Astrocyte (in vitro differentiated cells and primary cell): ENCODE results near the gene SULT2B1. TPM values are rescaled to one million over a fixed set of nuclear protein-coding genes. Genes with fewer than 3 reads are reported as not detected.

Source experiments
- DNase-seq: peaks from one replicate; pipeline ENCODE4 v3.0.0-alpha.2; 2010; ENCODE audit warnings: low read depth
- FAIRE-seq: peaks from 2 replicates; lab custom pipeline; 2011; peaks lifted over from hg19 to GRCh38; lab: Jason Lieb, UNC
- H2AFZ ChIP-seq: 2 replicates; pipeline ENCODE4 v1.6.0; 2012; ENCODE audit warnings: low read depth, low read length, inconsistent platforms
- H3K27ac ChIP-seq: 2 replicates; pipeline ENCODE4 v1.5.1; 2011; ENCODE audit warnings: low read depth, low read length, inconsistent platforms
- H3K27me3 ChIP-seq: 2 replicates; pipeline ENCODE4 v1.6.0; 2011; ENCODE audit warnings: low read length, inconsistent platforms; ENCODE audit not compliant: insufficient read depth
- H3K36me3 ChIP-seq: 2 replicates; pipeline ENCODE4 v1.5.1; 2011; ENCODE audit warnings: low read length, inconsistent platforms; ENCODE audit not compliant: insufficient read depth
- H3K4me1 ChIP-seq: 2 replicates; pipeline ENCODE4 v1.5.1; 2011; ENCODE audit warnings: low read length, inconsistent platforms; ENCODE audit not compliant: insufficient read depth
- H3K4me2 ChIP-seq: 2 replicates; pipeline ENCODE4 v1.6.0; 2012; ENCODE audit warnings: low read length, inconsistent platforms
- H3K4me3 ChIP-seq: 2 replicates; pipeline ENCODE4 v1.5.1; 2011; ENCODE audit warnings: low read depth, mild to moderate bottlenecking, low read length, inconsistent platforms; ENCODE audit not compliant: insufficient read depth
- H3K79me2 ChIP-seq: 2 replicates; pipeline ENCODE4 v1.6.0; 2012; ENCODE audit warnings: mild to moderate bottlenecking, low read length, inconsistent platforms; ENCODE audit not compliant: insufficient read depth
- H3K9ac ChIP-seq: 2 replicates; pipeline ENCODE4 v1.6.0; 2012; ENCODE audit warnings: mild to moderate bottlenecking, low read length, inconsistent platforms
- H3K9me3 ChIP-seq: 2 replicates; pipeline ENCODE4 v1.5.1; 2012; ENCODE audit warnings: low read depth, mild to moderate bottlenecking, low read length, inconsistent platforms; ENCODE audit not compliant: insufficient read depth
- H4K20me1 ChIP-seq: 2 replicates; pipeline ENCODE4 v1.6.0; 2012; ENCODE audit warnings: low read length, inconsistent platforms; ENCODE audit not compliant: insufficient read depth
- H3K27ac Mint-ChIP-seq: one replicate; pipeline ENCODE4 v1.8.0; 2021; ENCODE audit warnings: mild to moderate bottlenecking, mixed read lengths; ENCODE audit not compliant: unreplicated experiment
- H3K27me3 Mint-ChIP-seq: one replicate; pipeline ENCODE4 v1.8.0; 2021; ENCODE audit warnings: low read depth, mixed read lengths; ENCODE audit not compliant: unreplicated experiment
- H3K36me3 Mint-ChIP-seq: one replicate; pipeline ENCODE4 v1.8.0; 2021; ENCODE audit warnings: low read depth, mixed read lengths; ENCODE audit not compliant: unreplicated experiment
- H3K4me1 Mint-ChIP-seq: one replicate; pipeline ENCODE4 v1.8.0; 2021; ENCODE audit warnings: low read depth, mixed read lengths; ENCODE audit not compliant: unreplicated experiment
- H3K4me3 Mint-ChIP-seq: one replicate; pipeline ENCODE4 v1.8.0; 2021; ENCODE audit warnings: mild to moderate bottlenecking, moderate library complexity, mixed read lengths; ENCODE audit not compliant: unreplicated experiment
- H3K9me3 Mint-ChIP-seq: one replicate; pipeline ENCODE4 v1.8.0; 2021; ENCODE audit warnings: mild to moderate bottlenecking, mixed read lengths; ENCODE audit not compliant: unreplicated experiment
- EZH2 ChIP-seq: IDR thresholded peaks from 2 replicates; pipeline ENCODE4 v1.6.1; 2012; ENCODE audit warnings: mild to moderate bottlenecking, low read length, inconsistent platforms; ENCODE audit not compliant: insufficient read depth
- total RNA-seq: library from RNA; stranded (reverse); gene quantifications from 2 replicates; pipeline ENCODE4 v1.2.1, GENCODE V29; 2021
- TF ChIP-seq, protein P1 (sequence below): IDR thresholded peaks from 2 replicates; pipeline ENCODE4 v1.5.1; 2011; ENCODE audit warnings: low read depth, mild to moderate bottlenecking, inconsistent platforms, low read length, moderate library complexity; ENCODE audit not compliant: insufficient read depth

SULT2B1 gene
- total RNA-seq, 1 donor from 2014 or later: not detected

DNA sequence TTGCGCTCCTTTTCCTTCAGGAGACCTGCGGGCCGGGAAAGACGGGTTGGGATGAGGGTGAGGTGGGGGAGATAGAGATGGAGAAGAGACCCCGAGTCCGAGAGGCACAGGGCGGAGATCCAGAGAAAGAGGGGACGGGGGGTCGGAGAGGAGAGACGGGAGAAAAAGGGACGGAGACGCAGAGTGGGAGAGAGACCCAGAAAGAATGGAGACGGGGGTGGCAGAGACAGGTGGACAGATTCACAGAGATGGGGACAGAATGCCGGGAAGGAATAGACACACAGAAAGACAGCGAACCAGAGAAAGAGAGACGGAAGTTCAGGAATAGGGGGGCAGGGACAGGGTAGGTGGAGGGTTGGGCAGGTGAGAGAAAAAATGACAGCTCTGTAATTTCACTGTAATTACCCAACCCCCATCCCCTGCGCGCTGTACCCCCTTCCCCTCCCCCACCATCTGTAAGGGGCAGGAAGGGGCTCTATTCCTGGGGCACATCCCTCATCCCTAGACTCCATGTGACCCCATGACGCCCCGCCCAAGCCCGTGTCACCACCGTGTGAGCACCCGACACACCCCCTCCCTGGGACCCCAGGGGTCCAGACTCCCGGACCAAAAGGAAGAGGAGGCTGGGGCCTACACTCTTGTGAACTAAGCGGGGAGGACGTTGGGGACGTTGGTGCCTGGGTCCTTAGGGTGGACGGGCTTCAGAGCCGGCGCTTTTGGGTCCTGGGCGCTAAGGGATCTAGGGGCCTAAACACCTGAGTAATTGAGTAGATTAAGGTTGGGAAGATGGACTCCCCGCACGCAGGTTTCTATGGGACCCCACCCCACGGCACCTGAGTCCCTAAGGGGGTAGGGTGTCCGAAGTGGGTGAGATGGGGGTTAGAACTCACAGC lies 84.2 kb downstream of the SULT2B1 start:
- peaks cover 34% of the 10 kb centered on the region for H3K4me1 ChIP-seq
- FAIRE-seq (no peak), DNase-seq (no peak)
- no peaks in the 10 kb centered on the region for H4K20me1 ChIP-seq
- Mint-ChIP-seq H3K9me3 (no peaks in the 10 kb centered on the region), H3K4me1 (peaks cover 3% of the 10 kb centered on the region), H3K36me3 (no peaks in the 10 kb centered on the region), H3K4me3 (peak overlapping the region; percentile 79), H3K27me3 (peaks cover 5% of the 10 kb centered on the region), H3K27ac (peak overlapping the region; percentile 27)
- H3K27me3 ChIP-seq: peaks cover 3% of the 10 kb centered on the region
- H3K9ac ChIP-seq: peak overlapping the region; percentile 38
- no peak overlapping the region for H3K27ac ChIP-seq
- H3K4me2 ChIP-seq: peak overlapping the region; percentile 88
- no peaks in the 10 kb centered on the region for H3K9me3 ChIP-seq
- H2AFZ ChIP-seq: peak overlapping the region; percentile 25
- peak overlapping the region; percentile 35 for H3K4me3 ChIP-seq
- H3K79me2 ChIP-seq: no peaks in the 10 kb centered on the region
- no peaks in the 10 kb centered on the region for H3K36me3 ChIP-seq
- TF ChIP-seq, protein P1, sequence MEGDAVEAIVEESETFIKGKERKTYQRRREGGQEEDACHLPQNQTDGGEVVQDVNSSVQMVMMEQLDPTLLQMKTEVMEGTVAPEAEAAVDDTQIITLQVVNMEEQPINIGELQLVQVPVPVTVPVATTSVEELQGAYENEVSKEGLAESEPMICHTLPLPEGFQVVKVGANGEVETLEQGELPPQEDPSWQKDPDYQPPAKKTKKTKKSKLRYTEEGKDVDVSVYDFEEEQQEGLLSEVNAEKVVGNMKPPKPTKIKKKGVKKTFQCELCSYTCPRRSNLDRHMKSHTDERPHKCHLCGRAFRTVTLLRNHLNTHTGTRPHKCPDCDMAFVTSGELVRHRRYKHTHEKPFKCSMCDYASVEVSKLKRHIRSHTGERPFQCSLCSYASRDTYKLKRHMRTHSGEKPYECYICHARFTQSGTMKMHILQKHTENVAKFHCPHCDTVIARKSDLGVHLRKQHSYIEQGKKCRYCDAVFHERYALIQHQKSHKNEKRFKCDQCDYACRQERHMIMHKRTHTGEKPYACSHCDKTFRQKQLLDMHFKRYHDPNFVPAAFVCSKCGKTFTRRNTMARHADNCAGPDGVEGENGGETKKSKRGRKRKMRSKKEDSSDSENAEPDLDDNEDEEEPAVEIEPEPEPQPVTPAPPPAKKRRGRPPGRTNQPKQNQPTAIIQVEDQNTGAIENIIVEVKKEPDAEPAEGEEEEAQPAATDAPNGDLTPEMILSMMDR: no peak
- TF ChIP-seq EZH2: peak; percentile 61

DNA sequence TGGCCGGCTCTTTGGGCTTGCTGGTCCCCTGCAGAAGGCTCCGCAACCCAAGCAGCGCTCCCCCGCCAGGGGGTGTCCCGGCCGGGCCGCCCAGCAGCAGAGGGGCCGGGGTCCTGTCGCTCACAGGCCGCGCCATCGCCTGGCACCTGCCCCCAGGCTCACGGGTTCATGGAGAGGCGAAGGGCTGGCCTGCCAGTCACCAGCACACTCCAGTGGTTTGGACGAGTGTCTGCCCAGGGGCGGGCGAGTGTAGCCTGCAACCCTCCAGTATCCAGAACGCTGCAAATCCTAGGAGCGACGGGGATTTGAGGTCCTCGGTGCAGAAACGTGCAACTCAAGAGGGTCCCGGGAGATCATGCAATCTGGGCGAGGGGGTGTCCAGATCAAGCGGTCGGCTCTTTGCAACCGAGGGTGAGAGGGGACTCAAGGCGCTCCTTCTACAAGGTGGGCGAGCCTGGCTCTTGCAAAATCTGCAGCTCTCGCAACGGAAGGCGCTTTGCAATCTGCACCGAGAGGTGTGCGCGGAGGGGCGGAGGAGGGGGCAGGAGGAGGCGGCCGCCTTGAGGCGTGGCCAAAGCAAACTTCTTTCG lies 85.0 kb downstream of the SULT2B1 start, which contains the start of gene DBP:
Gene DBP (minus strand): TSS at position 521 of the 590 bp plus-strand sequence. CDS start 385 bp downstream, at position 136.
- no peaks in the 10 kb centered on the region for H4K20me1 ChIP-seq
- DNase-seq: no peak
- FAIRE-seq: no peak
- peak within 1 kb of the TSS; percentile 88 for H2AFZ ChIP-seq
- no peaks in the 10 kb centered on the region for H3K79me2 ChIP-seq
- H3K27me3 Mint-ChIP-seq: peaks cover 5% of the 10 kb centered on the region
- H3K4me1 Mint-ChIP-seq: peaks cover 3% of the 10 kb centered on the region
- H3K27ac Mint-ChIP-seq: peak within 1 kb of the TSS; percentile 99
- peak within 1 kb of the TSS; percentile 88 for H3K4me2 ChIP-seq
- H3K4me3 ChIP-seq: peak within 1 kb of the TSS; percentile 64
- H3K9ac ChIP-seq: peak within 1 kb of the TSS; percentile 80
- no peaks in the 10 kb centered on the region for H3K36me3 Mint-ChIP-seq
- peak within 1 kb of the TSS; percentile 83 for H3K4me3 Mint-ChIP-seq
- H3K4me1 ChIP-seq: peaks cover 34% of the 10 kb centered on the region
- no peaks in the 10 kb centered on the region for H3K9me3 Mint-ChIP-seq
- TF ChIP-seq, protein P1: no peak
- TF ChIP-seq EZH2: no peak
- no peaks in the 10 kb centered on the region for H3K36me3 ChIP-seq
- H3K9me3 ChIP-seq: no peaks in the 10 kb centered on the region
- peak within 1 kb of the TSS; percentile 42 for H3K27ac ChIP-seq
- peaks cover 3% of the 10 kb centered on the region for H3K27me3 ChIP-seq
